Coronary artery (tissue), 2 donors: ENCODE data around the gene ELMOD2.
"Not testable (repeated sequence)": the region's sequence is repeated elsewhere in the genome, so short reads cannot be mapped to it uniquely, and the experiment has no call there.

ENCODE experiments used
- DNase-seq: peaks from one replicate; pipeline ENCODE4 v3.0.0-alpha.2; 2017; ENCODE audit warnings: low spot score
- H3K27ac ChIP-seq, 2 donors: fragments of 200-600 bp; sonication (generic); one replicate each; pipeline ENCODE4 v1.5.1; 2016 to 2019
- H3K4me3 ChIP-seq: fragments of 200-600 bp; sonication (generic); 2 replicates; pipeline ENCODE4 v1.5.1; 2016; ENCODE audit warnings: mild to moderate bottlenecking, moderate library complexity
- CTCF ChIP-seq: fragments of 200-600 bp; sonication (generic); IDR thresholded peaks from one replicate; pipeline ENCODE4 v1.5.1; 2019; ENCODE audit warnings: antibody characterized with exemption

The ELMOD2 gene

GRCh38 chr4:140504261-140504660 lies 19.7 kb upstream of the ELMOD2 start:
- no peak for DNase-seq
- no peak overlapping the region for H3K27ac ChIP-seq
- H3K4me3 ChIP-seq: no peak overlapping the region
- TF ChIP-seq CTCF: no peak

- H3K27ac ChIP-seq, H3K4me3 ChIP-seq, DNase-seq: not testable (repeated sequence)
Measured at GRCh38 chr4:140513765-140514164, 10.2 kb upstream of the ELMOD2 start.

GRCh38 chr4:140515423-140515822 lies 8.5 kb upstream of the ELMOD2 start:
- no peak for TF ChIP-seq CTCF
- Histone ChIP-seq H3K27ac (no peak overlapping the region), H3K4me3 (no peak overlapping the region)
- DNase-seq: no peak

GRCh38 chr4:140523370-140523856 lies 555 bp upstream of the ELMOD2 start:
- Histone ChIP-seq H3K27ac (peak overlapping the region in 1 of 2 donors; percentile 87), H3K4me3 (peak overlapping the region; percentile 90)
- no peak for DNase-seq
- no peak for TF ChIP-seq CTCF

- H3K27ac ChIP-seq: no peak overlapping the region
- no peak for TF ChIP-seq CTCF
- no peak overlapping the region for H3K4me3 ChIP-seq
- DNase-seq: no peak
Measured at GRCh38 chr4:140529434-140529833, 5.5 kb downstream of the ELMOD2 start.

- no peak for TF ChIP-seq CTCF
- no peak for DNase-seq
- no peak overlapping the region for H3K27ac ChIP-seq
- H3K4me3 ChIP-seq: no peak overlapping the region
Measured at GRCh38 chr4:140533951-140534480, 10.0 kb downstream of the ELMOD2 start.

- no peak overlapping the region for H3K27ac ChIP-seq
- no peak for TF ChIP-seq CTCF
- H3K4me3 ChIP-seq: no peak overlapping the region
- no peak for DNase-seq
Measured at GRCh38 chr4:140556372-140557085, 32.6 kb downstream of the ELMOD2 start.
